Measurements from ENCODE around the gene IP6K3.

The IP6K3 gene

GRCh38 chr6:33692078-33692759 is 54.5 kb downstream of the IP6K3 start:
- no peaks in the 10 kb centered on the region for H3K9me3 ChIP-seq (ENCODE audit: control insufficient read depth, low read length)
- H3K27ac ChIP-seq (ENCODE audit: insufficient read depth, low read length, poor library complexity, severe bottlenecking) = peak overlapping the region; percentile 65
- H3K36me3 ChIP-seq (ENCODE audit: control insufficient read depth, insufficient read depth, low read length) = peaks cover 39% of the 10 kb centered on the region
- H3K4me3 ChIP-seq (ENCODE audit: insufficient read depth, low read depth, low read length, poor library complexity, severe bottlenecking) = no peak overlapping the region
- DNase-seq = no peak
- H3K27me3 ChIP-seq (replicated peaks; ENCODE audit: control insufficient read depth, insufficient read depth, low read length, poor library complexity, severe bottlenecking) = no peaks in the 10 kb centered on the region
- H3K4me1 ChIP-seq (ENCODE audit: control insufficient read depth, insufficient read depth, low read length, poor library complexity, severe bottlenecking) = peaks cover 58% of the 10 kb centered on the region

- no peak for DNase-seq
- Histone ChIP-seq H3K4me3 (ENCODE audit: insufficient read depth, low read depth, low read length, poor library complexity, severe bottlenecking) (no peak overlapping the region), H3K27me3 (replicated peaks; ENCODE audit: control insufficient read depth, insufficient read depth, low read length, poor library complexity, severe bottlenecking) (no peaks in the 10 kb centered on the region), H3K36me3 (ENCODE audit: control insufficient read depth, insufficient read depth, low read length) (peaks cover 46% of the 10 kb centered on the region), H3K9me3 (ENCODE audit: control insufficient read depth, low read length) (no peaks in the 10 kb centered on the region), H3K27ac (ENCODE audit: insufficient read depth, low read length, poor library complexity, severe bottlenecking) (peak overlapping the region; percentile 65), H3K4me1 (ENCODE audit: control insufficient read depth, insufficient read depth, low read length, poor library complexity, severe bottlenecking) (peaks cover 51% of the 10 kb centered on the region)
Observed at GRCh38 chr6:33691456-33692077, 55.1 kb downstream of the IP6K3 start.

GRCh38 chr6:33690766-33691165 is 55.9 kb downstream of the IP6K3 start:
- no peak overlapping the region for H3K4me3 ChIP-seq (ENCODE audit: insufficient read depth, low read depth, low read length, poor library complexity, severe bottlenecking)
- no peaks in the 10 kb centered on the region for H3K9me3 ChIP-seq (ENCODE audit: control insufficient read depth, low read length)
- peaks cover 54% of the 10 kb centered on the region for H3K36me3 ChIP-seq (ENCODE audit: control insufficient read depth, insufficient read depth, low read length)
- H3K27me3 ChIP-seq (replicated peaks; ENCODE audit: control insufficient read depth, insufficient read depth, low read length, poor library complexity, severe bottlenecking) = no peaks in the 10 kb centered on the region
- DNase-seq = no peak
- no peak overlapping the region for H3K27ac ChIP-seq (ENCODE audit: insufficient read depth, low read length, poor library complexity, severe bottlenecking)
- H3K4me1 ChIP-seq (ENCODE audit: control insufficient read depth, insufficient read depth, low read length, poor library complexity, severe bottlenecking) = peaks cover 43% of the 10 kb centered on the region

GRCh38 chr6:33689879-33690278 is 56.8 kb downstream of the IP6K3 start:
- H3K9me3 ChIP-seq (ENCODE audit: control insufficient read depth, low read length) = no peaks in the 10 kb centered on the region
- peaks cover 34% of the 10 kb centered on the region for H3K4me1 ChIP-seq (ENCODE audit: control insufficient read depth, insufficient read depth, low read length, poor library complexity, severe bottlenecking)
- peaks cover 63% of the 10 kb centered on the region for H3K36me3 ChIP-seq (ENCODE audit: control insufficient read depth, insufficient read depth, low read length)
- H3K4me3 ChIP-seq (ENCODE audit: insufficient read depth, low read depth, low read length, poor library complexity, severe bottlenecking) = no peak overlapping the region
- no peaks in the 10 kb centered on the region for H3K27me3 ChIP-seq (replicated peaks; ENCODE audit: control insufficient read depth, insufficient read depth, low read length, poor library complexity, severe bottlenecking)
- H3K27ac ChIP-seq (ENCODE audit: insufficient read depth, low read length, poor library complexity, severe bottlenecking) = no peak overlapping the region
- DNase-seq = no peak

GRCh38 chr6:33689148-33689494 is 57.6 kb downstream of the IP6K3 start:
- Histone ChIP-seq H3K27me3 (replicated peaks; ENCODE audit: control insufficient read depth, insufficient read depth, low read length, poor library complexity, severe bottlenecking) (no peaks in the 10 kb centered on the region), H3K27ac (ENCODE audit: insufficient read depth, low read length, poor library complexity, severe bottlenecking) (no peak overlapping the region), H3K4me1 (ENCODE audit: control insufficient read depth, insufficient read depth, low read length, poor library complexity, severe bottlenecking) (peaks cover 27% of the 10 kb centered on the region), H3K4me3 (ENCODE audit: insufficient read depth, low read depth, low read length, poor library complexity, severe bottlenecking) (no peak overlapping the region), H3K36me3 (ENCODE audit: control insufficient read depth, insufficient read depth, low read length) (peaks cover 70% of the 10 kb centered on the region), H3K9me3 (ENCODE audit: control insufficient read depth, low read length) (no peaks in the 10 kb centered on the region)
- no peak for DNase-seq

GRCh38 chr6:33688451-33689147 is 58.1 kb downstream of the IP6K3 start:
- peaks cover 76% of the 10 kb centered on the region for H3K36me3 ChIP-seq (ENCODE audit: control insufficient read depth, insufficient read depth, low read length)
- H3K4me1 ChIP-seq (ENCODE audit: control insufficient read depth, insufficient read depth, low read length, poor library complexity, severe bottlenecking) = peaks cover 24% of the 10 kb centered on the region
- no peak for DNase-seq
- H3K4me3 ChIP-seq (ENCODE audit: insufficient read depth, low read depth, low read length, poor library complexity, severe bottlenecking) = no peak overlapping the region
- H3K9me3 ChIP-seq (ENCODE audit: control insufficient read depth, low read length) = no peaks in the 10 kb centered on the region
- no peaks in the 10 kb centered on the region for H3K27me3 ChIP-seq (replicated peaks; ENCODE audit: control insufficient read depth, insufficient read depth, low read length, poor library complexity, severe bottlenecking)
- no peak overlapping the region for H3K27ac ChIP-seq (ENCODE audit: insufficient read depth, low read length, poor library complexity, severe bottlenecking)

- Histone ChIP-seq H3K27me3 (replicated peaks; ENCODE audit: control insufficient read depth, insufficient read depth, low read length, poor library complexity, severe bottlenecking) (no peaks in the 10 kb centered on the region), H3K4me1 (ENCODE audit: control insufficient read depth, insufficient read depth, low read length, poor library complexity, severe bottlenecking) (peaks cover 24% of the 10 kb centered on the region), H3K9me3 (ENCODE audit: control insufficient read depth, low read length) (no peaks in the 10 kb centered on the region), H3K4me3 (ENCODE audit: insufficient read depth, low read depth, low read length, poor library complexity, severe bottlenecking) (no peak overlapping the region), H3K36me3 (ENCODE audit: control insufficient read depth, insufficient read depth, low read length) (peaks cover 79% of the 10 kb centered on the region), H3K27ac (ENCODE audit: insufficient read depth, low read length, poor library complexity, severe bottlenecking) (no peak overlapping the region)
- no peak for DNase-seq
Observed at GRCh38 chr6:33688006-33688405, 58.7 kb downstream of the IP6K3 start.

GRCh38 chr6:33686981-33687975 is 59.4 kb downstream of the IP6K3 start:
- peaks cover 79% of the 10 kb centered on the region for H3K36me3 ChIP-seq (ENCODE audit: control insufficient read depth, insufficient read depth, low read length)
- DNase-seq = no peak
- H3K27ac ChIP-seq (ENCODE audit: insufficient read depth, low read length, poor library complexity, severe bottlenecking) = no peak overlapping the region
- no peak overlapping the region for H3K4me3 ChIP-seq (ENCODE audit: insufficient read depth, low read depth, low read length, poor library complexity, severe bottlenecking)
- H3K9me3 ChIP-seq (ENCODE audit: control insufficient read depth, low read length) = no peaks in the 10 kb centered on the region
- H3K4me1 ChIP-seq (ENCODE audit: control insufficient read depth, insufficient read depth, low read length, poor library complexity, severe bottlenecking) = peaks cover 24% of the 10 kb centered on the region
- no peaks in the 10 kb centered on the region for H3K27me3 ChIP-seq (replicated peaks; ENCODE audit: control insufficient read depth, insufficient read depth, low read length, poor library complexity, severe bottlenecking)

- no peak for DNase-seq
- Histone ChIP-seq H3K4me1 (ENCODE audit: control insufficient read depth, insufficient read depth, low read length, poor library complexity, severe bottlenecking) (peaks cover 18% of the 10 kb centered on the region), H3K9me3 (ENCODE audit: control insufficient read depth, low read length) (no peaks in the 10 kb centered on the region), H3K4me3 (ENCODE audit: insufficient read depth, low read depth, low read length, poor library complexity, severe bottlenecking) (no peak overlapping the region), H3K27ac (ENCODE audit: insufficient read depth, low read length, poor library complexity, severe bottlenecking) (no peak overlapping the region), H3K27me3 (replicated peaks; ENCODE audit: control insufficient read depth, insufficient read depth, low read length, poor library complexity, severe bottlenecking) (no peaks in the 10 kb centered on the region), H3K36me3 (ENCODE audit: control insufficient read depth, insufficient read depth, low read length) (peaks cover 86% of the 10 kb centered on the region)
Observed at GRCh38 chr6:33686225-33686924, 60.3 kb downstream of the IP6K3 start.

Data from effector memory CD4-positive, alpha-beta T cell (primary cell).